ENCODE measurements around the gene BPIFB2. TPM values are rescaled to one million over a fixed set of nuclear protein-coding genes. Genes with fewer than 3 reads are reported as not detected.

BPIFB2 gene
- total and polyA plus RNA-seq, 4 donors = 0.33 to 3.7 (median 1.5) TPM

GRCh38 chr20:33068251-33068939 is 60.9 kb downstream of the BPIFB2 start:
- Histone ChIP-seq H3K27me3 (ENCODE audit: control insufficient read depth in 4 of 4, insufficient read depth in 4 of 4, low read length in 3 of 4) (no peaks in the 10 kb centered on the region), H3K9me3 (ENCODE audit: control insufficient read depth in 4 of 4, low read length in 3 of 4) (no peaks in the 10 kb centered on the region), H3K27ac (ENCODE audit: low read depth in 1 of 2, low read length in 2 of 2) (no peak overlapping the region), H3K4me1 (ENCODE audit: control insufficient read depth in 4 of 4, insufficient read depth in 4 of 4, low read length in 3 of 4) (no peaks in the 10 kb centered on the region), H3K36me3 (ENCODE audit: control insufficient read depth in 4 of 4, insufficient read depth in 3 of 4, low read depth in 1 of 4, low read length in 3 of 4) (no peaks in the 10 kb centered on the region), H3K9ac (ENCODE audit: low read depth in 1 of 2, low read length in 2 of 2) (no peak overlapping the region), H3K4me3 (ENCODE audit: low read depth in 1 of 3, low read length in 3 of 3) (no peak overlapping the region)
- 86% methylated on average over 12 of the region's 12 CpGs for WGBS
- TF ChIP-seq, protein P1, sequence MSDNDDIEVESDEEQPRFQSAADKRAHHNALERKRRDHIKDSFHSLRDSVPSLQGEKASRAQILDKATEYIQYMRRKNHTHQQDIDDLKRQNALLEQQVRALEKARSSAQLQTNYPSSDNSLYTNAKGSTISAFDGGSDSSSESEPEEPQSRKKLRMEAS (IDR thresholded peaks at IDR 0.05) = no peak
- TF ChIP-seq, protein P2, sequence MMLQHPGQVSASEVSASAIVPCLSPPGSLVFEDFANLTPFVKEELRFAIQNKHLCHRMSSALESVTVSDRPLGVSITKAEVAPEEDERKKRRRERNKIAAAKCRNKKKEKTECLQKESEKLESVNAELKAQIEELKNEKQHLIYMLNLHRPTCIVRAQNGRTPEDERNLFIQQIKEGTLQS (IDR thresholded peaks at IDR 0.05) = no peak
- TF ChIP-seq NR2F2 (IDR thresholded peaks at IDR 0.05) = no peak
- no peak for DNase-seq (ENCODE audit: low spot score)

DNA sequence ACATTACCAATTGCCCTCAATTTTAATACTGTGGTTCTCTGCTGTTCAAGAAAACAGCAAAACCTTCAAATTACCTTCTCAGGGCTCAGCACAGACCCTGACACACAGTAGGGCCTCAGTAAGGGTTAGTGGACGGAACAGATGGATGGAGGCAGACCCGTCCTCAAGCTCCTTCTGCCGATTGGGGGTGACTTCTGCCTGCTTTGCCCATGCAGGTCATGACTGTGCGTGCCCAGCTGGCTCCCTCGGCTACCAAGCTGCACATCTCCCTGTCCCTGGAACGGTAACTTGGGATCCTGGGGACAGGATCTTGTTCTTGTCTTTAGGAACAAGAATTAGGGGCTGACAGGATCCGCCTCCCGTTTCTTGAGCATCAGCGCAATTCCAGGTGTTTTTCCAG is 62.2 kb downstream of the BPIFB2 start:
- Histone ChIP-seq H3K27ac (ENCODE audit: low read depth in 1 of 2, low read length in 2 of 2) (no peak overlapping the region), H3K9ac (ENCODE audit: low read depth in 1 of 2, low read length in 2 of 2) (no peak overlapping the region), H3K27me3 (ENCODE audit: control insufficient read depth in 4 of 4, insufficient read depth in 4 of 4, low read length in 3 of 4) (no peaks in the 10 kb centered on the region), H3K4me1 (ENCODE audit: control insufficient read depth in 4 of 4, insufficient read depth in 4 of 4, low read length in 3 of 4) (no peaks in the 10 kb centered on the region), H3K9me3 (ENCODE audit: control insufficient read depth in 4 of 4, low read length in 3 of 4) (no peaks in the 10 kb centered on the region), H3K4me3 (ENCODE audit: low read depth in 1 of 3, low read length in 3 of 3) (no peak overlapping the region), H3K36me3 (ENCODE audit: control insufficient read depth in 4 of 4, insufficient read depth in 3 of 4, low read depth in 1 of 4, low read length in 3 of 4) (no peaks in the 10 kb centered on the region)
- DNase-seq (ENCODE audit: low spot score) = no peak
- WGBS = 83% methylated on average over 9 of the region's 9 CpGs
- no peak for TF ChIP-seq FOXA1 (IDR thresholded peaks at IDR 0.05)

DNA sequence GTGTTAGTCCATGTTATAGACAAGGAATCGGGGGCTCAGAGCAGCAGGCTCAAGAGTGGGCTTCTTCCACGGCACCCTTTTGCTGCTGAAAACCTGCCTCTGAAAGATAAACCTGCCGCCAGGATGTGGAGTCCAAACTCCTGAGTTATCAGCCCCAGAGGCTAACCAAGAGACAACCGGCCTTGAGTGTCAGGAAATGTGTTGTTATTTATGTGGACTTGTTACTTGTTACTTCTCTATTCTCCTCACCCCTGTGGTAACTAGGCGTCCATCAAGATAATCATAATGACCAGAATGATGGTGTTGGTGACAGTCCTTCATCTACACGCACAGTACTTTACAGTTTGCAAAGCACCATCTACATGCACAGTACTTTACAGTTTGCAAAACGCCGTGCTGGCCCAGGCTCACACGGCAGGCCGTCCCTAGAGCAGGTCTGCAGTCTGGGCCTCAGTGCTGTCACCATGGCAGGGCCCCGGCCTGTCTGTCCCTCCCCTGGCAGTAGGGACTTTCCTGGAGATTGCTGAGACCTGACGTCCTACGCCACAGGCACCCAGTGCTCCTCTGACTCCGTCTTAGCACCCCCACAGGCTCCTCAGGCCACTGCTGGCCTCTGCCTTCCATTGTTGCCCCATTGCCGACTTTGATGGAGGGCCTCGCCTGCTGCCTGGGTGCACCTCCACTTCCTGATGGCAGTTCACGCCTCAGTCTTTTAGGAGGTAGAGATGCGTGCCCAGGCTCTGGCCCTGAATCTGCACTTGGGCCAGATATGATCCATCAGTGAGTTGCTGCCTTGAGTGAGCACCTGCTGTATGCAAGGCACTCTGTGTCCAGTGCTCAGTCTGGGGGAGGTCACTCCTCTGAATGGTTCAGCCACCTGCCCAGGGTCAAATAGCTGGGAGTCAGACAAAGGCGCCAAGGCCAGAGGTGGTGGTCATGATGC is 62.9 kb downstream of the BPIFB2 start:
- WGBS = 83% methylated on average over 19 of the region's 19 CpGs
- TF ChIP-seq TAF1 (conservative IDR thresholded peaks at IDR 0.05) (no peak), GABPA (IDR thresholded peaks at IDR 0.05 in 1 of 2, conservative IDR thresholded peaks at IDR 0.05 in 1 of 2) (no peak), FOXA1 (IDR thresholded peaks at IDR 0.05) (no peak), YY1 (IDR thresholded peaks at IDR 0.05) (no peak), SP1 (IDR thresholded peaks at IDR 0.05) (no peak), EGR1 (IDR thresholded peaks at IDR 0.05; ENCODE audit: low read depth in 2 of 2) (no peak), RAD21 (IDR thresholded peaks at IDR 0.05) (no peak), RXRA (IDR thresholded peaks at IDR 0.05) (no peak), NR2F2 (IDR thresholded peaks at IDR 0.05) (no peak), FOXA2 (IDR thresholded peaks at IDR 0.05) (no peak), HNF4A (conservative IDR thresholded peaks at IDR 0.05) (no peak), HNF4G (IDR thresholded peaks at IDR 0.05) (no peak)
- TF ChIP-seq, protein P3, sequence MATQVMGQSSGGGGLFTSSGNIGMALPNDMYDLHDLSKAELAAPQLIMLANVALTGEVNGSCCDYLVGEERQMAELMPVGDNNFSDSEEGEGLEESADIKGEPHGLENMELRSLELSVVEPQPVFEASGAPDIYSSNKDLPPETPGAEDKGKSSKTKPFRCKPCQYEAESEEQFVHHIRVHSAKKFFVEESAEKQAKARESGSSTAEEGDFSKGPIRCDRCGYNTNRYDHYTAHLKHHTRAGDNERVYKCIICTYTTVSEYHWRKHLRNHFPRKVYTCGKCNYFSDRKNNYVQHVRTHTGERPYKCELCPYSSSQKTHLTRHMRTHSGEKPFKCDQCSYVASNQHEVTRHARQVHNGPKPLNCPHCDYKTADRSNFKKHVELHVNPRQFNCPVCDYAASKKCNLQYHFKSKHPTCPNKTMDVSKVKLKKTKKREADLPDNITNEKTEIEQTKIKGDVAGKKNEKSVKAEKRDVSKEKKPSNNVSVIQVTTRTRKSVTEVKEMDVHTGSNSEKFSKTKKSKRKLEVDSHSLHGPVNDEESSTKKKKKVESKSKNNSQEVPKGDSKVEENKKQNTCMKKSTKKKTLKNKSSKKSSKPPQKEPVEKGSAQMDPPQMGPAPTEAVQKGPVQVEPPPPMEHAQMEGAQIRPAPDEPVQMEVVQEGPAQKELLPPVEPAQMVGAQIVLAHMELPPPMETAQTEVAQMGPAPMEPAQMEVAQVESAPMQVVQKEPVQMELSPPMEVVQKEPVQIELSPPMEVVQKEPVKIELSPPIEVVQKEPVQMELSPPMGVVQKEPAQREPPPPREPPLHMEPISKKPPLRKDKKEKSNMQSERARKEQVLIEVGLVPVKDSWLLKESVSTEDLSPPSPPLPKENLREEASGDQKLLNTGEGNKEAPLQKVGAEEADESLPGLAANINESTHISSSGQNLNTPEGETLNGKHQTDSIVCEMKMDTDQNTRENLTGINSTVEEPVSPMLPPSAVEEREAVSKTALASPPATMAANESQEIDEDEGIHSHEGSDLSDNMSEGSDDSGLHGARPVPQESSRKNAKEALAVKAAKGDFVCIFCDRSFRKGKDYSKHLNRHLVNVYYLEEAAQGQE (IDR thresholded peaks at IDR 0.05) = no peak
- TF ChIP-seq, protein P2 (IDR thresholded peaks at IDR 0.05) = no peak
- TF ChIP-seq, protein P4, sequence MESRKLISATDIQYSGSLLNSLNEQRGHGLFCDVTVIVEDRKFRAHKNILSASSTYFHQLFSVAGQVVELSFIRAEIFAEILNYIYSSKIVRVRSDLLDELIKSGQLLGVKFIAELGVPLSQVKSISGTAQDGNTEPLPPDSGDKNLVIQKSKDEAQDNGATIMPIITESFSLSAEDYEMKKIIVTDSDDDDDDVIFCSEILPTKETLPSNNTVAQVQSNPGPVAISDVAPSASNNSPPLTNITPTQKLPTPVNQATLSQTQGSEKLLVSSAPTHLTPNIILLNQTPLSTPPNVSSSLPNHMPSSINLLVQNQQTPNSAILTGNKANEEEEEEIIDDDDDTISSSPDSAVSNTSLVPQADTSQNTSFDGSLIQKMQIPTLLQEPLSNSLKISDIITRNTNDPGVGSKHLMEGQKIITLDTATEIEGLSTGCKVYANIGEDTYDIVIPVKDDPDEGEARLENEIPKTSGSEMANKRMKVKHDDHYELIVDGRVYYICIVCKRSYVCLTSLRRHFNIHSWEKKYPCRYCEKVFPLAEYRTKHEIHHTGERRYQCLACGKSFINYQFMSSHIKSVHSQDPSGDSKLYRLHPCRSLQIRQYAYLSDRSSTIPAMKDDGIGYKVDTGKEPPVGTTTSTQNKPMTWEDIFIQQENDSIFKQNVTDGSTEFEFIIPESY (IDR thresholded peaks at IDR 0.05) = no peak
- TF ChIP-seq, protein P1 (IDR thresholded peaks at IDR 0.05) = no peak
- TF ChIP-seq, protein P5, sequence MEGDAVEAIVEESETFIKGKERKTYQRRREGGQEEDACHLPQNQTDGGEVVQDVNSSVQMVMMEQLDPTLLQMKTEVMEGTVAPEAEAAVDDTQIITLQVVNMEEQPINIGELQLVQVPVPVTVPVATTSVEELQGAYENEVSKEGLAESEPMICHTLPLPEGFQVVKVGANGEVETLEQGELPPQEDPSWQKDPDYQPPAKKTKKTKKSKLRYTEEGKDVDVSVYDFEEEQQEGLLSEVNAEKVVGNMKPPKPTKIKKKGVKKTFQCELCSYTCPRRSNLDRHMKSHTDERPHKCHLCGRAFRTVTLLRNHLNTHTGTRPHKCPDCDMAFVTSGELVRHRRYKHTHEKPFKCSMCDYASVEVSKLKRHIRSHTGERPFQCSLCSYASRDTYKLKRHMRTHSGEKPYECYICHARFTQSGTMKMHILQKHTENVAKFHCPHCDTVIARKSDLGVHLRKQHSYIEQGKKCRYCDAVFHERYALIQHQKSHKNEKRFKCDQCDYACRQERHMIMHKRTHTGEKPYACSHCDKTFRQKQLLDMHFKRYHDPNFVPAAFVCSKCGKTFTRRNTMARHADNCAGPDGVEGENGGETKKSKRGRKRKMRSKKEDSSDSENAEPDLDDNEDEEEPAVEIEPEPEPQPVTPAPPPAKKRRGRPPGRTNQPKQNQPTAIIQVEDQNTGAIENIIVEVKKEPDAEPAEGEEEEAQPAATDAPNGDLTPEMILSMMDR (IDR thresholded peaks at IDR 0.05; ENCODE audit: low read depth, low read length, missing input control) = no peak

More for the DNA sequence above, 62.9 kb downstream of the BPIFB2 start:
- Histone ChIP-seq H3K36me3 (ENCODE audit: control insufficient read depth in 4 of 4, insufficient read depth in 3 of 4, low read depth in 1 of 4, low read length in 3 of 4) (no peaks in the 10 kb centered on the region), H3K9ac (ENCODE audit: low read depth in 1 of 2, low read length in 2 of 2) (no peak overlapping the region), H3K4me3 (ENCODE audit: low read depth in 1 of 3, low read length in 3 of 3) (no peak overlapping the region), H3K27me3 (ENCODE audit: control insufficient read depth in 4 of 4, insufficient read depth in 4 of 4, low read length in 3 of 4) (no peaks in the 10 kb centered on the region), H3K27ac (ENCODE audit: low read depth in 1 of 2, low read length in 2 of 2) (no peak overlapping the region), H3K4me1 (ENCODE audit: control insufficient read depth in 4 of 4, insufficient read depth in 4 of 4, low read length in 3 of 4) (no peaks in the 10 kb centered on the region), H3K9me3 (ENCODE audit: control insufficient read depth in 4 of 4, low read length in 3 of 4) (no peaks in the 10 kb centered on the region)
- DNase-seq (ENCODE audit: low spot score) = no peak

All from liver (tissue), 9 donors.